GM10266 (cell line): ENCODE data around the gene ADAM11.

Source experiments
- DNase-seq: peaks from one replicate; pipeline ENCODE4 v3.0.0; 2012; ENCODE audit errors: extremely low spot score
- CTCF ChIP-seq: IDR thresholded peaks from 2 replicates; pipeline ENCODE4 v1.5.1; 2012; ENCODE audit warnings: mild to moderate bottlenecking, low read depth; ENCODE audit not compliant: control insufficient read depth, insufficient read depth; ENCODE audit errors: missing control alignments

Gene ADAM11

DNA sequence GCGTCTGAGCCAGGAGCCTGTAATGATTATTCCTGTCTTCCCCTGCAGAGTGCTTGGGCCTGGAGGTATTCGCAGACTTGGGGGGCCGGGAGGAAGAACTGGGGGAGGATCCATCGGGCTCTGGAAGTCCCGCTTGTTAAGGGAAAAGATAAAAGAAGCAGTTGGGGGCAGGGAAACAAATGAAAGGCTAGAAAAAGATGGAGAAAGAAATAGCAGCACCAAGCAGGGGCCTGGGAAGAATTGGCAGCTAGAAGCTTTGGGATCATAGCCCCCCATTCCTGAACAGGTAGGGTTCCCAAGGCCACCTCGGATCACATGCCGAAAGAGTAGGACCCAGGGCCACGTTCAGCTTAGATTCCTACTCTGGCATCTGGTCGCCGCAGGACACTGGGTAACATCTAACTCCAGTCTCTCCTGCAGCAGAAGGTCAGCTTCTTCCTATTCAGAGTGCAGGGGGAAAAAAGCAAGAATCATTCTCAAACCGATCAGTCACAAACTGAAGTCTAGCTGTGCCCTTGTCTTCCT lies 23.6 kb downstream of the ADAM11 start:
- no peak for TF ChIP-seq CTCF
- DNase-seq, result no peak

GRCh38 chr17:44785921-44786320 lies 27.1 kb downstream of the ADAM11 start:
- no peak for TF ChIP-seq CTCF
- no peak for DNase-seq

- DNase-seq, result no peak
- TF ChIP-seq CTCF, result no peak
These were observed 27.8 kb downstream of the ADAM11 start for GRCh38 chr17:44786551-44787081.

- TF ChIP-seq CTCF, result no peak
- no peak for DNase-seq
These were observed 28.6 kb downstream of the ADAM11 start for GRCh38 chr17:44787271-44787940.

GRCh38 chr17:44788139-44788538 lies 29.4 kb downstream of the ADAM11 start:
- DNase-seq, result no peak
- TF ChIP-seq CTCF, result no peak

DNA sequence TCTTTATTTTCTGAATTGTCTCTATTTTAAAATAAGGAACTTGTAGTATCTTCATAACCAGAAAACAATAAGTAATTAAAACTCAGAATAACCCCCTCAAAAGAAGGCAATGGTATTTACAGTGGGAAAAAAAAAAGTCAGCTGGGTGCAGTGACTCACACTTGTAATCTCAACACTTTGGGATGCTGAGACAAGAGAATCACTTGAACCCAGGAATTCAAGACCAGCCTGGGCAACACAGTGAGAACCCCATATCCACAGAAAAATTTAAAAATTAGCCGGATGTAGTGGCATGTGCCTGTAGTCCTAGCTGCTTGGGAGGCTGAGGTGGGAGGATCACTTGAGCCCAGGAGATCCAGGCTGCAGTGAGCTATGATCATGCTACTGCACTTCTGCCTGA lies 33.5 kb downstream of the ADAM11 start:
- TF ChIP-seq CTCF, result no peak

More for the DNA sequence above, 33.5 kb downstream of the ADAM11 start:
- DNase-seq, result no peak
